GM18519 (cell line): ENCODE results near the gene NOXA1.
"Not testable (repeated sequence)": the region's sequence is repeated elsewhere in the genome, so short reads cannot be mapped to it uniquely, and the experiment has no call there.

ENCODE experiments used
- ATAC-seq: cut with Tn5 transposase; IDR thresholded peaks from one replicate; pipeline ENCODE4 v1.9.1; 2021; ENCODE audit warnings: mild to moderate bottlenecking, moderate library complexity; ENCODE audit not compliant: unreplicated experiment, low FRiP score

NOXA1 gene

GRCh38 chr9:137437691-137438590 lies 14.7 kb downstream of the NOXA1 start:
- no peak for ATAC-seq

DNA sequence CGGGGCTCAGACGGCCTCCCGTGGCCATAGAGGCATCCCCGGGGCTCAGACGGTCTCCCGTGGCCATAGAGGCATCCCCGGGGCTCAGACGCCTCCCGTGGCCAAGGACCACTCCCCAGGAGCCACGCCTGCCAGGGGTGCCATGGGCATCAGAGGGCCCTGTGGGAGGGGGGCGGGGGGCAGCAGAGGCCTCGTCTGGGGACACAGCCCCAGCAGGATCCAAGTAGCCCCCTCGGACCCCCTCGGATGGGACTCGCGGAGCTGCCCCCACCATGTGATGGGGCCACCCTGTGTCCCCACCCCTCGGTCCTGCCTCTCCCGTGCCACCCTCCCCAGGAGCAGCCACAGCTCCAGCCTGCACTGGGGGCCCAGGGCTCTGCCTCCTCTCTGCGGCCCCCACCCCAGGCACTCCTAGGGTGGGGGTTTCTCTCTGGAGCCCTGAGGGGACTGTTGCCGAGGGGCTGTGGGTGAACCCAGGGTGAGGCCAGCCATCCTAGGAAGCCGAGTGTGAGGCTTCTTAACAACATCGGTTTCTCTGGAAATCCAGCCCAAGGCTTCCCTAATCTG lies 15.5 kb downstream of the NOXA1 start:
- no peak for ATAC-seq

GRCh38 chr9:137439158-137439714 lies 16.0 kb downstream of the NOXA1 start:
- no peak for ATAC-seq

DNA sequence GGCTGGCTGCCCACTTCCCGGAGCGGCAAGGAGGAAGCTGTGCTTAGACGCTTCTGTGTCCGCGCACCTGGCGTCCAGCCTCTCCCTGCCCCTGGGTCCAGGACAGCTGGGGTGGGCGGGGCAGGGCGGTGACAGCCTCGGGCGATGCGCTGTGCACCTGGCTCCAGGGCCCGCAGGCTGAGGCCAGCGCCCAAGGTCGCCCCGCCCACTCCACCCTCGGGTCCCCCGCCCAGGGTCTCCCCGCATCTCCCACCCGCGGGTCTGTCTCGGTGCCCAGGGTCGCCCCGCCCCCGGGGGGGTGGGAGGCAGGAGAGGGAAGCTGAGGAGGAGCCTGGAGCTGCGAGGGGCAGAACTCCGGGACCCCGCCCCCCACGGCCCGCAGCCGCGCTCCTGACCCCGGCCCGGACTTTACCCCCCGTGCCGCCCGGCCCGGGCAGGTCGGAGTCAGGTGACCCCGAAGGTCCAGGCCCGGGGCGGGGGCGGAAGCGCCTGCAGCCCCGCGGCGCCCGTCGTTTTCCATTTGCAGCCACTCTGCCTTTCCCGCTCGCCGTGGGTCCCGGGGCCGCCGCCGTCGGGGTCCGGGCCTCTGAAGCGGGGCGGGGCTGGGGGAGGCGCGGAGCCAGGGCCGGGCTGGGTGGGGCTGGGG lies 18.2 kb downstream of the NOXA1 start, which contains the start of gene ENTPD8:
TSS of gene ENTPD8 (minus strand) at position 69 of the 646 bp plus-strand sequence. CDS start 3,072 bp downstream, outside the sequence.
- ATAC-seq = no peak

- ATAC-seq = no peak
Observed at GRCh38 chr9:137441935-137442321, 18.7 kb downstream of the NOXA1 start.

- no peak for ATAC-seq
Observed at GRCh38 chr9:137444106-137444790, 21.1 kb downstream of the NOXA1 start.

DNA sequence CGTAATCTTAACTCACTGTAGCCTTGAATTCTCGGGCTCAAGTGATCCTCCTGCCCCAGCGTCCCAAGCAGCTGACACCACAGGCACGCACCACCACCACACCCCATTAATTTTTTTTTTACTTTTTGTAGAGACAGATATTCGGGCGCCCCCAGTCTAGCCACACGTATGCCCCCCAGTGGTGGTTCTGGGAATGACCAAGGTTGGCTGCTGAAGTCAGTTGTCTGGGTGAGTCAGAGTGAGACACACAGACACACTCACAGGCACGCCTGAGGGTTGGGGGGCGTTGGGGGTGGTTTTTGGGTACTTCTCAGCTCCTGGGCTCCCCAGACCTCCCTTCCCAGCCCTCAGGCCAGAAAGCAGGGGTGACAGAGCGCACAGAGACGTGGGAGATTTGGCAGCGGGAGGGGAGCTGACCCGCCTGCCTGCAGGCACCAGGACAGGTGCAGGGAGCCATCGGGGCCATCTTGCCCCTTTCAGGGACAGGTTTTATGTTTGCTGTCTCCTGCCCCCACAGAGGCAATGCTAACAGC lies 22.1 kb downstream of the NOXA1 start:
- no peak for ATAC-seq

DNA sequence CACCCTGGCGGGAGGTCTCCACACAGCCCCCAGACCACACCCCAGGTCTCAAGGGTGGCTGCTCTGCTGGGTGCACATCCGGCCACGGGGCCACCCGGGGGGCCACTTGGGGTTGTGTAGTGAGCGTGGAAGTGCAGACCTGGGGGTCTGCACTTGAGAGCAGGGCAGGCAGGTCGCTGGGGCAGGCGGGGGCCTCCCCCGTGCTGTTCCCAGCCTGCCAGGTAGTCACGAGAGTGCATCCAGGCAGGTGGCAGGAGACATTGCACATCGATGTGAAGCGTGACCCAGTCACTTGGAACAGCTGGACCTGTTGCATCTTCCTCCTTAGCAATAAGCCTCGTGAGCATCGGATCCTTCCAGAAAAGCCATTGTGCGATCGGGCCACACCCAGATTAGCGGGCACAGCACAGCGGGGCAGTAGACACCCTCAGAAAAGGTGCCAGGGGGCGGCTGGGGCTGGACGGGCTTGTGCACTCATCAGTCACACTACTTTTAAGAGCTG lies 22.8 kb downstream of the NOXA1 start:
- no peak for ATAC-seq

GRCh38 chr9:137446851-137447471 lies 23.8 kb downstream of the NOXA1 start:
- ATAC-seq = no peak

DNA sequence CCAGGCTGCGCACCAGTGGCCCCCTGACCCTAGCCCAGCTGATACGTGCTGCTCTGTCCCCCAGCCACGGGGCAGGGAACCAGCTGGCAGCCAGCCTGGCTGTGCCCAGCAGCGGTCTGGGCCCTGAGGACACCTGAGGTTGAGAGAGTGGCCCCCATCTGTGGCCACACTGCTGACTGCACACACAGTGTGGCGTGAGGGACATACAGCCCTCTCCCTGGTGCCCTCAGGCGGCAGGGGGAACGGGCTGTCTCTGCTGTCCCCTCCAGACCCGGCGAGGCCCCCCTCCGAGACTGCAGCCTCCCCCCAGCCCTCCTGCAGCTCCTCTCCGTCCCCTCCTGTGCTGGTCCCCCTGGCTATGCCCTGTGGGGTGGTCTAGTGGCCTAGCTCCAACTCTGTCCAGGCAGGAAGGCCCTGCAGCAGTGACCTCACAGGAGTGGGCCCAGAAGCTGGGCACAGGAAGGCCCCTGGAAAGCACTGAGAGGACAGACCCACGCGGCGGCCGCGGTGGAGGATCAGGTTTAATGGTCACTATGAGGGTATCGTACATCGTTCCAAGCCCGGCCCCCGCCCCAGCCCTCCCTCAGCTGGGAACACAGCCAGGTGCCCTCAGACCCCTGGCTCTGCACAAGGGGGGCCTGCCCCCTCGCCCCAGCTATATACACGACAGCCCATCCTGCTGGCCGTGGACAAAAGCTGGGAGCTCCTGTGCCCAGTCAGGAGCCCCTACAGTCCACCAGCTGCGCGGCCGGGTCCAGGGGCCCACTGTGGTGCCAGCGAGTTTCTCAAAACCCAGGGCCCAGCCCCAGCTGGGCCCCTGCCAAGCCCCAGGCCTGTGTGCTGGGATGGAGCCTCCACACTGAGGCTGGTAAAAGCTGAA lies 24.8 kb downstream of the NOXA1 start:
- ATAC-seq = no peak

DNA sequence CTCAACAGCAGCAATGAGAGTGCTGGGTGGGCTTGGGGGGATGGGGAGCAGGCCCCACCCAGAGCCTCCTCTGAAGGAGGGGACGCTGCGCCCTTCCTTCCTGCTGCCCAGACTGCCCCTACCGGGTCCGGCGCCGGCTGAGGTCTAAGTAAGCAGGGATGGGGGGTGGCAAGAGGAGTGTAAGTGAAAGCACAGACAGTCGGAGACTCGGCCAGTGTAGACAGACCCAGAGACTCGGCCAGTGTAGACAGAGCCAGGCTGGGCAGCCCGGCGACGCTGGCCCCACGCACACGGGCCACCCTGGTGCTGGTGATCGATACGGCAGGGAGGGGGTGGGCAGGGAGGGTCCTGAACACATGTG lies 25.4 kb downstream of the NOXA1 start:
- ATAC-seq = no peak

GRCh38 chr9:137449081-137449844 lies 26.1 kb downstream of the NOXA1 start:
- no peak for ATAC-seq

DNA sequence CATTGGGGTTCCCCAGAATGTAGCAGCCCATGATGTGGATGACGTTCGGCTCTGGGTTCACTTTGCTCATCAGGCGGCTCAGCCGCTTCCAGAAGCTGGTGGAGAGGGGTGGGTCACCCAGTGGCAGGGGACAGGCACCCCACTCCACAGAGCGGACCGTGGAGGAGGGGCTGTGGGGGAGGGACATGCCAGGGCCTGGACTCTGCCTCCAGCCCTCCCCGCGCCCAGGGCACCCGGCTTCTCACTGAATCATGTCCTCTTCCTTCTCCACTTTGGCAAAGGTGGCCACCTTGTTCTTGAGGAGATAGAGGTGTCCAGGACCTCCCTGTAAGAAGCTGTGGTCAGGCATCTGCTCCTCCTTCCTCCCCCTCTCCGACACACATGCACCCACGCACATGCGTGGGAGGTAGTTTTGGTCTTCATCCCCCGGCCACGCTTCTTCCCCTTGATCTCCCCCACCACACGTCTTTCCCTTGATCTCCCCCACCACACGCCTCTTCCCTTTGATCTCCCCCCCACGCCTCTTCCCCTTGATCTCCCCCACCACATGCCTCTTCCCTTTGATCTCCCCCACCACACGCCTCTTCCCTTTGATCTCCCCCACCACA lies 26.8 kb downstream of the NOXA1 start:
- no peak for ATAC-seq

- not testable (repeated sequence) for ATAC-seq
Observed at GRCh38 chr9:137450539-137451222, 27.5 kb downstream of the NOXA1 start.

GRCh38 chr9:137451264-137452005 lies 28.2 kb downstream of the NOXA1 start:
- ATAC-seq = not testable (repeated sequence)

DNA sequence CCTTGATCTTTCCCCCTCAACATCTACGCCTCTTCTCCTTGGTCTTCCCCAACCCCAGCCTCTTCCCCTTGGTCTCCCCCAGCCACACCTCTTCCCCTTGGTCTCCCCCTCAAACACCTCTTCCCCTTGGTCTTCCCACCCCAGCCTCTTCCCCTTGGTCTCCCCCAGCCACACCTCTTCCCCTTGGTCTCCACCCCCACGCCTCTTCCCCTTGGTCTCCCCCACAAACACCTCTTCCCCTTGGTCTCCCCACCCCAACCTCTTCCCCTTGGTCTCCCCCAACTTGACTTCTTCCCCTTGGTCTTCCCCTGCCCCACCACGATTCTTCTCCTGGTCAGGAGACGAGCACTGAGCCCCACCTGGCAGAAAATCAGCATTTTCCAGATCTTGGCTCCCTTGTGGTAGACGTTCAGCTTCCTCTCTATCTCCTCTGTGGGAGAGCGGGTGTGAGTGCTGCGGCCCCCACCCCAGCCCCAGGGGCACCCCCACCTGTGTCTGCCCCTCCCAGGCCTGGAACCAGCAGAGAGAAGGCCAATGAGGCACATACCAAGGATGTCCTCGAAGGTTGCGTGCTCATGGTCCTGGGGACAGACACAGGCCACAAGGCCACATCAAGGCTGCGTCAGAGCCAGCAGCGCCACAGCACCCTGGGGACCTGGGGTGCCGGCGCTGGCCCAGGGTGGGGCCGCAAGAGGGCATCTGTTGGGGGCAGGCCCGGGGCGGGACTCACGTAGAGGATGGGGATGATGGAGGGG lies 29.0 kb downstream of the NOXA1 start:
- no peak for ATAC-seq
